GM04503 (cell line): ENCODE data around the gene CSF2.

Experiments used
- DNase-seq: peaks from one replicate; pipeline ENCODE4 v3.0.0-alpha.2; 2012; ENCODE audit warnings: low read depth

Gene CSF2

GRCh38 chr5:132067941-132068808, 5.4 kb upstream of the CSF2 start:
- no peak for DNase-seq

- no peak for DNase-seq
Measured at GRCh38 chr5:132069561-132069960, 4.0 kb upstream of the CSF2 start.

- no peak for DNase-seq
Measured at GRCh38 chr5:132069994-132070393, 3.6 kb upstream of the CSF2 start.

GRCh38 chr5:132070460-132071337, 2.9 kb upstream of the CSF2 start:
- DNase-seq = no peak

GRCh38 chr5:132071338-132071707, 2.3 kb upstream of the CSF2 start:
- no peak for DNase-seq

- no peak for DNase-seq
Measured at GRCh38 chr5:132072070-132072469, 1.5 kb upstream of the CSF2 start.

- DNase-seq = no peak
Measured at GRCh38 chr5:132072528-132072927, 1.1 kb upstream of the CSF2 start.

GRCh38 chr5:132074091-132074771, 642 bp downstream of the CSF2 start:
- no peak for DNase-seq

- DNase-seq = no peak
Measured at GRCh38 chr5:132074772-132075718, 1.5 kb downstream of the CSF2 start.

GRCh38 chr5:132075719-132076077, 2.1 kb downstream of the CSF2 start:
- DNase-seq = no peak

GRCh38 chr5:132076202-132076830, 2.7 kb downstream of the CSF2 start:
- no peak for DNase-seq

- no peak for DNase-seq
Measured at GRCh38 chr5:132076983-132077382, 3.4 kb downstream of the CSF2 start.

- DNase-seq = no peak
Measured at GRCh38 chr5:132079081-132079480, 5.5 kb downstream of the CSF2 start.

GRCh38 chr5:132079619-132080018, 6.0 kb downstream of the CSF2 start:
- no peak for DNase-seq

- no peak for DNase-seq
Measured at GRCh38 chr5:132080595-132080994, 7.0 kb downstream of the CSF2 start.

GRCh38 chr5:132081458-132081857, 7.9 kb downstream of the CSF2 start:
- no peak for DNase-seq

GRCh38 chr5:132082329-132083023, 8.9 kb downstream of the CSF2 start:
- DNase-seq = no peak

- DNase-seq = no peak
Measured at GRCh38 chr5:132083071-132083678, 9.6 kb downstream of the CSF2 start.

- DNase-seq = no peak
Measured at GRCh38 chr5:132085686-132086085, 12.1 kb downstream of the CSF2 start.

- peak; percentile 78 for DNase-seq
Measured at GRCh38 chr5:132086277-132086794, 12.7 kb downstream of the CSF2 start.
